H1 (cell line): ENCODE measurements around the gene RPL37A. TPM values are rescaled to one million over a fixed set of nuclear protein-coding genes. Genes with fewer than 3 reads are reported as not detected.

Experiments
- CTCF ChIA-PET: fragments of 300-600 bp; sonication (Branson Sonifier 250); formaldehyde crosslinking; loops from one replicate; lab custom pipeline; 2021; ENCODE audit not compliant: partially characterized antibody; lab: Charles Lee
- POLR2A ChIA-PET: fragments of 300-600 bp; sonication (Branson Sonifier 250); formaldehyde crosslinking; loops from one replicate; lab custom pipeline; 2021; ENCODE audit warnings: inconsistent platforms; ENCODE audit not compliant: partially characterized antibody; lab: Charles Lee
- DNase-seq, 2 experiments: peaks; one replicate each; pipeline versions ENCODE4 v3.0.0 to v3.0.0-alpha.2; 2010 to 2022; ENCODE audit warnings: low spot score in 2 of 2, low read depth in 1 of 2, mixed read lengths in 1 of 2
- FAIRE-seq: peaks from 2 replicates; lab custom pipeline; 2011; peaks lifted over from hg19 to GRCh38; lab: Jason Lieb, UNC
- H2AFZ ChIP-seq: 2 replicates; pipeline ENCODE4 v1.8.1; 2012; ENCODE audit warnings: low read length, inconsistent platforms
- H2AK5ac ChIP-seq: 2 replicates; pipeline ENCODE4 v1.6.1; 2013; ENCODE audit warnings: low read depth, low read length
- H2BK120ac ChIP-seq: replicated peaks from 2 replicates; pipeline ENCODE3; 2013; ENCODE audit warnings: low read depth, low read length, inconsistent platforms
- H2BK12ac ChIP-seq: 2 replicates; pipeline ENCODE4 v1.6.1; 2013; ENCODE audit warnings: low read depth, low read length
- H2BK15ac ChIP-seq: 2 replicates; pipeline ENCODE4 v1.6.1; 2013; ENCODE audit warnings: low read length
- H2BK20ac ChIP-seq: 2 replicates; pipeline ENCODE4 v1.6.1; 2013; ENCODE audit warnings: low read length
- H2BK5ac ChIP-seq: 2 replicates; pipeline ENCODE4 v1.6.1; 2013; ENCODE audit warnings: low read depth, low read length
- H3K14ac ChIP-seq: 2 replicates; pipeline ENCODE4 v1.6.1; 2013; ENCODE audit warnings: inconsistent platforms; ENCODE audit not compliant: insufficient read length
- H3K18ac ChIP-seq: 2 replicates; pipeline ENCODE4 v1.6.1; 2013; ENCODE audit warnings: low read length; ENCODE audit errors: extremely low read depth
- H3K23ac ChIP-seq: 2 replicates; pipeline ENCODE4 v1.6.1; 2013; ENCODE audit warnings: inconsistent platforms; ENCODE audit not compliant: insufficient read length
- H3K23me2 ChIP-seq: 2 replicates; pipeline ENCODE4 v1.6.1; 2013; ENCODE audit warnings: low read depth, low read length
- H3K27ac ChIP-seq: 2 replicates; pipeline ENCODE4 v1.6.1; 2011; ENCODE audit warnings: low read depth, low read length, inconsistent platforms
- H3K27me3 ChIP-seq, 4 experiments: replicated peaks in 1 of 4; 1 replicate in 1 of 4; 2 replicates in 3 of 4; pipeline versions ENCODE4 v1.6.1 to v1.8.1; 2011 to 2013; ENCODE audit warnings: low read length in 3 of 4, mild to moderate bottlenecking in 3 of 4, inconsistent platforms in 2 of 4, mixed read lengths in 2 of 4, moderate library complexity in 1 of 4; ENCODE audit not compliant: control insufficient read depth in 3 of 4, insufficient read depth in 3 of 4; ENCODE audit errors: extremely low read depth in 1 of 4
- H3K36me3 ChIP-seq, 4 experiments: 2 replicates each; pipeline versions ENCODE4 v1.6.1 to v1.8.1; 2011 to 2013; ENCODE audit warnings: mild to moderate bottlenecking in 4 of 4, low read length in 3 of 4, moderate library complexity in 2 of 4, control low read depth in 1 of 4, inconsistent platforms in 1 of 4; ENCODE audit not compliant: insufficient read depth in 4 of 4, control insufficient read depth in 2 of 4
- H3K4ac ChIP-seq: replicated peaks from 2 replicates; pipeline ENCODE3; 2013; ENCODE audit warnings: low read length, low read depth, mixed read lengths, inconsistent platforms; ENCODE audit not compliant: insufficient read length
- H3K4me1 ChIP-seq, 4 experiments: replicated peaks in 1 of 4; 1 replicate in 1 of 4; 2 replicates in 3 of 4; pipeline versions ENCODE4 v1.6.1 to v1.8.1; 2011 to 2013; ENCODE audit warnings: low read length in 3 of 4, inconsistent platforms in 2 of 4, mixed read lengths in 1 of 4; ENCODE audit not compliant: insufficient read depth in 4 of 4, control insufficient read depth in 3 of 4
- H3K4me2 ChIP-seq, 2 experiments: 2 replicates each; pipeline versions ENCODE4 v1.6.1 to v1.8.1; 2011 to 2013; ENCODE audit warnings: low read depth in 2 of 2, low read length in 2 of 2, control low read depth in 1 of 2, inconsistent platforms in 1 of 2, mild to moderate bottlenecking in 1 of 2; ENCODE audit not compliant: insufficient read depth in 1 of 2
- H3K4me3 ChIP-seq, 4 experiments: fragments of 200-600, 300-600 bp in 1 of 4; sonication (generic), shearing (Covaris generic), sonication (Bioruptor Twin) in 1 of 4; 2 replicates each; pipeline versions ENCODE4 v1.5.1 to v1.8.1; 2011 to 2016; ENCODE audit warnings: low read length in 4 of 4, low read depth in 3 of 4, control low read depth in 2 of 4, inconsistent platforms in 2 of 4, mild to moderate bottlenecking in 2 of 4, mixed read lengths in 1 of 4, moderate library complexity in 1 of 4; ENCODE audit not compliant: insufficient read depth in 2 of 4; ENCODE audit errors: extremely low read depth in 1 of 4
- H3K56ac ChIP-seq: replicated peaks from 2 replicates; pipeline ENCODE3; 2013; ENCODE audit warnings: low read depth, mild to moderate bottlenecking, mixed read lengths, low read length, inconsistent platforms; ENCODE audit not compliant: insufficient read length
- H3K79me1 ChIP-seq: 2 replicates; pipeline ENCODE4 v1.6.1; 2013; ENCODE audit warnings: low read depth, low read length, control low read depth
- H3K79me2 ChIP-seq, 2 experiments: 2 replicates each; pipeline versions ENCODE4 v1.6.1 to v1.8.1; 2012 to 2013; ENCODE audit warnings: low read length in 2 of 2, mild to moderate bottlenecking in 2 of 2, inconsistent platforms in 1 of 2; ENCODE audit not compliant: insufficient read depth in 2 of 2, control insufficient read depth in 1 of 2
- H3K9ac ChIP-seq, 4 experiments: replicated peaks in 1 of 4; 1 replicate in 1 of 4; 2 replicates in 3 of 4; pipeline versions ENCODE4 v1.6.1 to v1.8.1; 2011 to 2013; ENCODE audit warnings: low read depth in 3 of 4, low read length in 3 of 4, control low read depth in 2 of 4, mild to moderate bottlenecking in 2 of 4, moderate library complexity in 2 of 4, inconsistent platforms in 1 of 4; ENCODE audit errors: extremely low read depth in 1 of 4
- H3K9me3 ChIP-seq, 2 experiments: 2 replicates each; pipeline versions ENCODE4 v1.6.1 to v1.8.1; 2012 to 2013; ENCODE audit warnings: mild to moderate bottlenecking in 2 of 2, moderate library complexity in 2 of 2, control low read depth in 1 of 2, inconsistent platforms in 1 of 2, low read depth in 1 of 2, low read length in 1 of 2, mixed read lengths in 1 of 2; ENCODE audit not compliant: insufficient read depth in 2 of 2
- H4K20me1 ChIP-seq, 2 experiments: replicated peaks in 1 of 2; 2 replicates each; pipeline versions ENCODE3 to v1.8.1; 2011 to 2013; ENCODE audit warnings: inconsistent platforms in 2 of 2, low read length in 2 of 2, mild to moderate bottlenecking in 1 of 2; ENCODE audit not compliant: insufficient read depth in 2 of 2, control insufficient read depth in 1 of 2
- H4K5ac ChIP-seq: 2 replicates; pipeline ENCODE4 v1.6.1; 2013; ENCODE audit warnings: low read length, low read depth, mixed read lengths, inconsistent platforms; ENCODE audit not compliant: insufficient read length
- H4K8ac ChIP-seq: 2 replicates; pipeline ENCODE4 v1.8.0; 2013; ENCODE audit warnings: mild to moderate bottlenecking, moderate library complexity, low read length, inconsistent platforms; ENCODE audit not compliant: insufficient read depth; ENCODE audit errors: extremely low read depth
- H4K91ac ChIP-seq: replicated peaks from 2 replicates; pipeline ENCODE3; 2013; ENCODE audit warnings: low read length, mixed read lengths, inconsistent platforms; ENCODE audit not compliant: insufficient read length
- BCL11A ChIP-seq, 2 experiments: IDR thresholded peaks; one replicate each; pipeline ENCODE4 v1.6.1; 2011; ENCODE audit warnings: low read depth in 2 of 2, low read length in 2 of 2, mild to moderate bottlenecking in 2 of 2
- HDAC2 ChIP-seq, 2 experiments: fragments of 300-600 bp in 1 of 2; sonication (generic) in 1 of 2; IDR thresholded peaks; 2 replicates each; pipeline ENCODE4 v1.6.1; 2011 to 2012; ENCODE audit warnings: low read depth in 2 of 2, low read length in 2 of 2, mild to moderate bottlenecking in 2 of 2, moderate library complexity in 2 of 2, borderline replicate concordance in 1 of 2, inconsistent platforms in 1 of 2
- WGBS, 2 experiments: shearing (Covaris generic) in 1 of 2; methylation state at CpG; one replicate each; pipeline versions ENCODE4 v1.1.6 to v1.1.7; 2013 to 2015; ENCODE audit warnings: low lambda C conversion rate in 2 of 2, mixed read lengths in 2 of 2, inconsistent platforms in 1 of 2, low coverage in 1 of 2, missing lambda C conversion rate in 1 of 2; ENCODE audit not compliant: insufficient replicate concordance in 2 of 2, insufficient coverage in 1 of 2, insufficient read length in 1 of 2; ENCODE audit errors: extremely low coverage in 1 of 2, missing lambda C conversion rate in 1 of 2; 5-methylcytosine and 5-hydroxymethylcytosine counted together
- polyA plus RNA-seq, 7 experiments: library from polyadenylated mRNA; depleted of rRNA in 3 of 7; stranded (reverse) in 5 of 7; unstranded in 2 of 7; fragments of >200 nt in 5 of 7; fragments of 200-250 nt in 2 of 7; gene quantifications; 1 replicate in 5 of 7; 2 replicates in 1 of 7; 4 replicates in 1 of 7; pipeline versions ENCODE4 v1.2.1 to v1.2.3, GENCODE V29; 2011 to 2013; ENCODE audit warnings: missing spikeins in 2 of 7, mixed read lengths in 2 of 7
- total RNA-seq: library from RNA; stranded (reverse); fragmentation: NEBNext Ultra II Directional; extraction: Animal tissue kit (Norgen Biotek cat#: 25700); gene quantifications from 2 replicates; pipeline ENCODE4 v1.2.1, GENCODE V29; 2021

Gene RPL37A
- total and polyA plus RNA-seq, 2 of the 8 experiments (the other 6 are each of a cell fraction or from before 2014, with no cell fraction given), result 1,737 to 3,180 TPM

- 95% methylated on average over 1 of the region's 1 CpG; no CpG with 5 or more reads in 1 of the 2 experiments for WGBS, 2 experiments
These were observed 8.6 kb upstream of the RPL37A start for GRCh38 chr2:216490061-216490460.

More at GRCh38 chr2:216490061-216490460, 8.6 kb upstream of the RPL37A start:
- no peak overlapping the region for H3K14ac ChIP-seq
- H2AK5ac ChIP-seq, result no peak overlapping the region
- no peak overlapping the region for H2BK12ac ChIP-seq
- H2BK120ac ChIP-seq, result no peak overlapping the region
- H3K79me2 ChIP-seq, result no peaks in the 10 kb centered on the region
- no peak overlapping the region for H3K4me3 ChIP-seq
- no peak overlapping the region for H2BK5ac ChIP-seq
- H3K4me1 ChIP-seq, result no peaks in the 10 kb centered on the region
- no peak for TF ChIP-seq HDAC2 (IDR thresholded peaks at IDR 0.05; ENCODE audit: borderline replicate concordance in 1 of 2, low read depth in 2 of 2, low read length in 2 of 2)
- no peak for TF ChIP-seq BCL11A (IDR thresholded peaks at IDR 0.05; ENCODE audit: low read depth in 2 of 2, low read length in 2 of 2)
- no peak overlapping the region for H3K9ac ChIP-seq
- POLR2A ChIA-PET, result interaction anchor here (1.3 to 7.0 kb wide), 2 partner anchors 9 to 21 kb away, joined by 3 to 65 read pairs; partner anchors contain the start of gene RPL37A
- H4K8ac ChIP-seq, result no peak overlapping the region
- no peak overlapping the region for H4K5ac ChIP-seq
- no peak overlapping the region for H2AFZ ChIP-seq
- H2BK20ac ChIP-seq, result no peak overlapping the region
- no peaks in the 10 kb centered on the region for H3K23me2 ChIP-seq
- no peak overlapping the region for H3K18ac ChIP-seq
- no peak overlapping the region for H3K4ac ChIP-seq
- CTCF ChIA-PET, result interaction anchor here (1.2 kb wide), 1 partner anchor 46 kb away, joined by 3 read pairs; no protein-coding TSS in a partner anchor
- H3K56ac ChIP-seq, result no peak overlapping the region
- no peaks in the 10 kb centered on the region for H3K36me3 ChIP-seq
- no peak overlapping the region for H3K4me2 ChIP-seq
- H4K91ac ChIP-seq, result no peak overlapping the region
- no peaks in the 10 kb centered on the region for H4K20me1 ChIP-seq
- H3K27me3 ChIP-seq, result no peaks in the 10 kb centered on the region
- H3K79me1 ChIP-seq, result no peaks in the 10 kb centered on the region
- DNase-seq (no peak), FAIRE-seq (no peak)
- no peaks in the 10 kb centered on the region for H3K9me3 ChIP-seq
- H2BK15ac ChIP-seq, result no peak overlapping the region
- no peak overlapping the region for H3K23ac ChIP-seq
- H3K27ac ChIP-seq, result no peak overlapping the region
